Cardiac fibroblast (primary cell): ENCODE data around the gene NAV3.
A peak's percentile ranks its signal among the peaks of the same experiment; 100 is the strongest.

Experiments
- DNase-seq, 2 donors: peaks; one replicate each; pipeline versions ENCODE4 v3.0.0 to v3.0.0-alpha.2; 2010; ENCODE audit warnings: low read depth in 2 of 2
- H3K4me3 ChIP-seq, 2 donors: replicated peaks in 1 of 2; 1 replicate in 1 of 2; 2 replicates in 1 of 2; pipeline ENCODE4 v1.5.1; 2011; ENCODE audit warnings: low read depth in 2 of 2, low read length in 2 of 2, mild to moderate bottlenecking in 2 of 2, moderate library complexity in 1 of 2
- CTCF ChIP-seq: IDR thresholded peaks from one replicate; pipeline ENCODE4 v1.5.1; 2011; ENCODE audit warnings: low read depth, mild to moderate bottlenecking, low read length, inconsistent platforms

The NAV3 gene

GRCh38 chr12:78167510-78167909 is 336.8 kb downstream of the NAV3 start:
- TF ChIP-seq CTCF, result no peak
- peak in 1 of 2 donors; percentile 32 for DNase-seq
- no peak overlapping the region for H3K4me3 ChIP-seq

GRCh38 chr12:78171061-78171460 is 340.4 kb downstream of the NAV3 start:
- H3K4me3 ChIP-seq, result no peak overlapping the region
- no peak for TF ChIP-seq CTCF
- no peak for DNase-seq

- no peak overlapping the region for H3K4me3 ChIP-seq
- TF ChIP-seq CTCF, result no peak
- no peak for DNase-seq
These were observed 345.9 kb downstream of the NAV3 start for GRCh38 chr12:78176643-78177042.

- no peak for DNase-seq
- no peak for TF ChIP-seq CTCF
- no peak overlapping the region for H3K4me3 ChIP-seq
These were observed 346.6 kb downstream of the NAV3 start for GRCh38 chr12:78177298-78177697.

GRCh38 chr12:78179346-78179745 is 348.7 kb downstream of the NAV3 start:
- H3K4me3 ChIP-seq, result no peak overlapping the region
- no peak for DNase-seq
- TF ChIP-seq CTCF, result no peak

GRCh38 chr12:78181544-78182162 is 351.0 kb downstream of the NAV3 start:
- DNase-seq, result peak; percentile 58 to 63
- TF ChIP-seq CTCF, result peak; percentile 42
- no peak overlapping the region for H3K4me3 ChIP-seq

GRCh38 chr12:78183824-78184223 is 353.1 kb downstream of the NAV3 start:
- no peak for TF ChIP-seq CTCF
- no peak for DNase-seq

More at GRCh38 chr12:78183824-78184223, 353.1 kb downstream of the NAV3 start:
- no peak overlapping the region for H3K4me3 ChIP-seq
